Fibroblast of lung (primary cell): Measurements from ENCODE around the gene RERG. TPM values are rescaled to one million over a fixed set of nuclear protein-coding genes. Genes with fewer than 3 reads are reported as not detected.
"Not testable (repeated sequence)": the region's sequence is repeated elsewhere in the genome, so short reads cannot be mapped to it uniquely, and the experiment has no call there.

Experiments used
- DNase-seq, 2 donors: peaks; one replicate each; pipeline versions ENCODE4 v3.0.0 to v3.0.0-alpha.2; 2010; ENCODE audit warnings: low read depth in 2 of 2
- H2AFZ ChIP-seq: 2 replicates; pipeline ENCODE4 v1.5.1; 2012; ENCODE audit warnings: low read length, control low read depth, inconsistent platforms
- H3K27ac ChIP-seq: 2 replicates; pipeline ENCODE4 v1.5.1; 2011; ENCODE audit warnings: low read length, control low read depth; ENCODE audit not compliant: insufficient read depth
- H3K27me3 ChIP-seq: 2 replicates; pipeline ENCODE4 v1.5.1; 2011; ENCODE audit warnings: mild to moderate bottlenecking, low read length; ENCODE audit not compliant: control insufficient read depth, insufficient read depth
- H3K36me3 ChIP-seq: 2 replicates; pipeline ENCODE4 v1.5.1; 2011; ENCODE audit warnings: low read length; ENCODE audit not compliant: control insufficient read depth, insufficient read depth
- H3K4me1 ChIP-seq: 2 replicates; pipeline ENCODE4 v1.5.1; 2011; ENCODE audit warnings: low read length; ENCODE audit not compliant: control insufficient read depth, insufficient read depth; ENCODE audit errors: extremely low read depth
- H3K4me2 ChIP-seq: 2 replicates; pipeline ENCODE4 v1.5.1; 2011; ENCODE audit warnings: low read length, control low read depth; ENCODE audit not compliant: insufficient read depth; ENCODE audit errors: extremely low read depth
- H3K4me3 ChIP-seq, 4 experiments: fragments of 200-600 bp in 1 of 4; sonication (generic) in 1 of 4; replicated peaks in 1 of 4; 2 replicates each; pipeline ENCODE4 v1.5.1; 2011 to 2016; ENCODE audit warnings: low read length in 4 of 4, low read depth in 3 of 4, mild to moderate bottlenecking in 3 of 4, control low read depth in 2 of 4, inconsistent platforms in 1 of 4, mixed read lengths in 1 of 4; ENCODE audit not compliant: insufficient read depth in 1 of 4; ENCODE audit errors: control extremely low read depth in 1 of 4
- H3K79me2 ChIP-seq: 2 replicates; pipeline ENCODE4 v1.5.1; 2012; ENCODE audit warnings: mild to moderate bottlenecking, low read length, inconsistent platforms; ENCODE audit not compliant: control insufficient read depth, insufficient read depth
- H3K9ac ChIP-seq: 2 replicates; pipeline ENCODE4 v1.5.1; 2011; ENCODE audit warnings: mild to moderate bottlenecking, low read length, control low read depth; ENCODE audit not compliant: insufficient read depth
- H3K9me3 ChIP-seq: 2 replicates; pipeline ENCODE4 v1.5.1; 2012; ENCODE audit warnings: low read depth, low read length; ENCODE audit not compliant: control insufficient read depth, insufficient read depth
- H4K20me1 ChIP-seq: 2 replicates; pipeline ENCODE4 v1.5.1; 2011; ENCODE audit warnings: low read length; ENCODE audit not compliant: control insufficient read depth, insufficient read depth; ENCODE audit errors: extremely low read depth
- EZH2 ChIP-seq: IDR thresholded peaks from 2 replicates; pipeline ENCODE4 v1.5.1; 2012; ENCODE audit warnings: low read length, control low read depth, mild to moderate bottlenecking; ENCODE audit errors: missing control alignments
- polyA plus RNA-seq, 2 donors: library from polyadenylated mRNA; depleted of rRNA in 1 of 2; stranded (reverse) in 1 of 2; unstranded in 1 of 2; fragments of >200 nt; gene quantifications; 2 replicates each; pipeline ENCODE4 v1.2.1, GENCODE V29; 2011 to 2012; ENCODE audit warnings: missing spikeins in 1 of 2
- total RNA-seq: library from RNA; depleted of rRNA; stranded (reverse); fragments of >200 nt; gene quantifications from 2 replicates; pipeline ENCODE4 v1.2.1, GENCODE V29; 2014
- TF ChIP-seq, protein P1 (sequence below), 2 donors: IDR thresholded peaks in 1 of 2; conservative IDR thresholded peaks in 1 of 2; 1 replicate in 1 of 2; 2 replicates in 1 of 2; pipeline ENCODE4 v1.5.1; 2011 to 2012; ENCODE audit warnings: low read length in 2 of 2, control low read depth in 1 of 2, inconsistent platforms in 1 of 2, low read depth in 1 of 2, mild to moderate bottlenecking in 1 of 2

Gene RERG
- total and polyA plus RNA-seq, 2 donors (not counting 1 experiment from before 2014, with no cell fraction given) = 0.33 to 0.57 TPM

DNA sequence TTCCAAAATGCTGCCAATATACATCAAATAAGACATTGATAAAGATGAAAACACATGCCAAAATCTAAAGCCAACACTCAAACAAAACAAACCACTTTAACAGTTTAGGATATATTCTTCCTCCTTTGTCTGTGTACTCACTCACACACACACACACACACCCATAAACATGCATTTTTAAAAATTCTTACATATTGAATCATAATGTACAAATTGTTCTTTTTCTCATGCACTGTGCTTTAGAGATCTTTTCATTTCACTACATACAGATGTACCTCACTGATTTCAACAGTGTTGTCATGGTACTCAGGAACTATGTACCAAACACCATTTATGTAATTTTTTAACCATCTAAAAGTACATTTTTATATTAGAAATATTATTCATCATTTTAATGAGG is 9.5 kb upstream of the RERG start:
- no peaks in the 10 kb centered on the region for H4K20me1 ChIP-seq
- DNase-seq = peak in 1 of 2 donors; percentile 84
- no peak for TF ChIP-seq EZH2
- TF ChIP-seq, protein P1, sequence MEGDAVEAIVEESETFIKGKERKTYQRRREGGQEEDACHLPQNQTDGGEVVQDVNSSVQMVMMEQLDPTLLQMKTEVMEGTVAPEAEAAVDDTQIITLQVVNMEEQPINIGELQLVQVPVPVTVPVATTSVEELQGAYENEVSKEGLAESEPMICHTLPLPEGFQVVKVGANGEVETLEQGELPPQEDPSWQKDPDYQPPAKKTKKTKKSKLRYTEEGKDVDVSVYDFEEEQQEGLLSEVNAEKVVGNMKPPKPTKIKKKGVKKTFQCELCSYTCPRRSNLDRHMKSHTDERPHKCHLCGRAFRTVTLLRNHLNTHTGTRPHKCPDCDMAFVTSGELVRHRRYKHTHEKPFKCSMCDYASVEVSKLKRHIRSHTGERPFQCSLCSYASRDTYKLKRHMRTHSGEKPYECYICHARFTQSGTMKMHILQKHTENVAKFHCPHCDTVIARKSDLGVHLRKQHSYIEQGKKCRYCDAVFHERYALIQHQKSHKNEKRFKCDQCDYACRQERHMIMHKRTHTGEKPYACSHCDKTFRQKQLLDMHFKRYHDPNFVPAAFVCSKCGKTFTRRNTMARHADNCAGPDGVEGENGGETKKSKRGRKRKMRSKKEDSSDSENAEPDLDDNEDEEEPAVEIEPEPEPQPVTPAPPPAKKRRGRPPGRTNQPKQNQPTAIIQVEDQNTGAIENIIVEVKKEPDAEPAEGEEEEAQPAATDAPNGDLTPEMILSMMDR (conservative IDR thresholded peaks at IDR 0.05 in 1 of 2, IDR thresholded peaks at IDR 0.05 in 1 of 2; ENCODE audit: low read depth in 1 of 2, low read length in 2 of 2) = no peak

DNA sequence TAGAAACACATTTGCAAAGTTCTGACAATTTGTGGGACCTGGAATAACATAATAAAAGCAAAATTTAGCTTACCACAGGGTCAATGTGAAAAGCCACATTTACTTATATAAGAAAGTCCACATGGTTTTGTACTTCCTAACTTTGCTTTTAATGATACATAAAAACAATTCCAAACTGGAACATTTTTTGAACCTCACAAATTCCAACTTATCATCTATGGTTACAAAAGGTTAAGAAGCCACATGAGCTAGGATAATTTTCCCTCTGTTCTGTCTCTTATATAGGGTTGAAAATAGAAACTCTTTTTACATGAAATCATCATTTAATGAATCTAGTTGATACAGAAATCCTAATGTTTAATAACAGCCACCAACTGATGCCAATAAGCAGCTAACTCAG is 8.9 kb upstream of the RERG start:
- no peaks in the 10 kb centered on the region for H3K36me3 ChIP-seq
- no peak overlapping the region for H3K4me3 ChIP-seq
- H2AFZ ChIP-seq = no peak overlapping the region
- TF ChIP-seq, protein P1 (conservative IDR thresholded peaks at IDR 0.05 in 1 of 2, IDR thresholded peaks at IDR 0.05 in 1 of 2; ENCODE audit: low read depth in 1 of 2, low read length in 2 of 2) = no peak
- TF ChIP-seq EZH2 = no peak
- no peak overlapping the region for H3K9ac ChIP-seq
- H3K4me1 ChIP-seq = peaks cover 2% of the 10 kb centered on the region
- no peaks in the 10 kb centered on the region for H4K20me1 ChIP-seq
- H3K27me3 ChIP-seq = no peaks in the 10 kb centered on the region
- DNase-seq = peak in 1 of 2 donors; percentile 38
- H3K4me2 ChIP-seq = no peak overlapping the region
- H3K9me3 ChIP-seq = no peaks in the 10 kb centered on the region
- no peaks in the 10 kb centered on the region for H3K79me2 ChIP-seq
- no peak overlapping the region for H3K27ac ChIP-seq

More for the DNA sequence above, 9.5 kb upstream of the RERG start:
- H2AFZ ChIP-seq = no peak overlapping the region
- H3K9ac ChIP-seq = no peak overlapping the region
- no peak overlapping the region for H3K27ac ChIP-seq
- H3K4me3 ChIP-seq = no peak overlapping the region
- no peaks in the 10 kb centered on the region for H3K79me2 ChIP-seq
- no peaks in the 10 kb centered on the region for H3K36me3 ChIP-seq
- no peaks in the 10 kb centered on the region for H3K9me3 ChIP-seq
- no peak overlapping the region for H3K4me2 ChIP-seq
- no peaks in the 10 kb centered on the region for H3K27me3 ChIP-seq
- H3K4me1 ChIP-seq = no peaks in the 10 kb centered on the region

DNA sequence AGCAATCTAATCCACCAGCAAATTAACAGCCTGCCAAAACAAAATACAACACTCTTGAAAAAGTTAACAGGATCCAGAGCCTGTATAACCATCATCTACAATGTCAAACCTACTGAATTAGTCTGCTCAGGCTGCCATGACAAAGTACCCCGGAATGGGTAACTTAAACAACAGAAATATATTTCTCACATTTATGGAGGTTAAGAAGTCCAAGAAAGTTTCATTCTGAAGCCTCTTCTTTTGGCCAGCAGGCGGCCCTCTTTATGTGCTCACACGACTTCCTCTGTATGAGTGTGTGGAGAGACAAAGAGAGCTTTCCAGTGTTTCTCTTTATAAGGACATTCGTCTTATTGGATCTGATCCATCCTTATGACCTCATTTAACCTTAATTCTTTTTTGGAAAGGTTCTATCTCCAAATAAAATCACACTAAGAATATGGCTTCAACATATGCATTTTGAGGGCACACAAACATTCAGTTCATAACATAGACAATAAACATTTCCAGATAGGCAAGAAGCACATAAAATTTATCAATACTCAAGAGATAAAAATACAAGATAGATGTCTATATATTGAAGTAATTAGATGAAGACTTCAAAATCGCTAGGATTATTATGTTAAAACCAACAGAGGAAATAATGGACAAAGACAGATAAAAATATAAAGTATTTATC is 5.9 kb upstream of the RERG start:
- H3K4me2 ChIP-seq = no peak overlapping the region
- no peaks in the 10 kb centered on the region for H3K9me3 ChIP-seq
- no peak overlapping the region for H3K4me3 ChIP-seq
- no peak for TF ChIP-seq EZH2
- TF ChIP-seq, protein P1 (conservative IDR thresholded peaks at IDR 0.05 in 1 of 2, IDR thresholded peaks at IDR 0.05 in 1 of 2; ENCODE audit: low read depth in 1 of 2, low read length in 2 of 2) = peak; percentile 74 to 89
- peaks cover 2% of the 10 kb centered on the region for H3K4me1 ChIP-seq
- no peak overlapping the region for H3K9ac ChIP-seq
- H2AFZ ChIP-seq = no peak overlapping the region
- H4K20me1 ChIP-seq = no peaks in the 10 kb centered on the region
- H3K79me2 ChIP-seq = no peaks in the 10 kb centered on the region
- H3K36me3 ChIP-seq = no peaks in the 10 kb centered on the region
- DNase-seq = peak; percentile 27 to 89
- H3K27me3 ChIP-seq = no peaks in the 10 kb centered on the region
- no peak overlapping the region for H3K27ac ChIP-seq

DNA sequence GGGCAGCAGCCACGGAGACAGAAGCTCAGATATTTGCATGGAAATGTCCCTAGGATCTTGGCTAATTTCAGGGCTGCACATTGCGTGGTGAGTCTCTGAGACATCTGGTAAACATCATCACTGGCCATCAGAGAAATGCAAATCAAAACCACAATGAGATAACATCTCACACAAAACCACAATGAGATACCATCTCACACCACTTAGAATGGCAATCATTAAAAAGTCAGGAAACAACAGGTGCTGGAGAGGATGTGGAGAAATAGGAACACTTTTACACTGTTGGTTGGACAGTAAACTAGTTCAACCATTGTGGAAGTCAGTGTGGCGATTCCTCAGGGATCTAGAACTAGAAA is 4.6 kb upstream of the RERG start:
- not testable (repeated sequence) for H2AFZ ChIP-seq, H3K36me3 ChIP-seq, H3K4me2 ChIP-seq, H3K9me3 ChIP-seq, H3K27ac ChIP-seq, H3K9ac ChIP-seq, H3K4me1 ChIP-seq, H4K20me1 ChIP-seq, H3K4me3 ChIP-seq, H3K79me2 ChIP-seq, H3K27me3 ChIP-seq
- DNase-seq = peak; percentile 14 to 42
